ENCODE data around the gene SLC41A2.
"Not testable (repeated sequence)": the region's sequence is repeated elsewhere in the genome, so short reads cannot be mapped to it uniquely, and the experiment has no call there.

SLC41A2 gene

GRCh38 chr12:104958001-104958804, at the start of gene SLC41A2:
TSS of gene SLC41A2 (minus strand) at chr12:104958290. CDS start at chr12:104928527, 29,763 bp downstream.
- DNase-seq, result peak; percentile 74 to 84

GRCh38 chr12:105001476-105001875, 43.4 kb upstream of the SLC41A2 start:
- no peak for DNase-seq

GRCh38 chr12:104999347-104999685, 41.2 kb upstream of the SLC41A2 start:
- no peak for DNase-seq

- no peak for DNase-seq
Measured at GRCh38 chr12:104998423-104999346, 40.6 kb upstream of the SLC41A2 start.

- DNase-seq, result no peak
Measured at GRCh38 chr12:104997541-104997940, 39.5 kb upstream of the SLC41A2 start.

- DNase-seq, result no peak
Measured at GRCh38 chr12:104994336-104994735, 36.2 kb upstream of the SLC41A2 start.

- no peak for DNase-seq
Measured at GRCh38 chr12:104991565-104992128, 33.6 kb upstream of the SLC41A2 start.

DNA sequence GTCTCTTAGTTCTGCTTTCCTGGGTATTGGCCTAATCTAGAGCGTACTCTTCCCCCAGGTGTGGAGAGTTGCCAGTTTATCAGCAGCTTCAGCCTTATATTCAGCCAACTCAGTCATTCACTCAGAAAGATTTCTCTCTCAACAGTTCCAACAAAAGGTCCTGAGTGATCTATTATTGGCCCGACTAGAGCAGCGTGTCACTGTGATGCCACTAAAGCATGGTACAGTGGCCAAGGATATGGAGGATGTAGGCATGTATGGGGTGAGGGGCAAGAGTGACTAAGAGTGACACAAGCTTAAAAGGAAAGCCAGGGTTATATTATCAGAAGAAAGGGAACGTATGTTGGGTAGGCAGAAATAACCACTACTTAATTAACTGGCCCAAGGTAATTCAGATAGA, 32.9 kb upstream of the SLC41A2 start:
- no peak for DNase-seq

DNA sequence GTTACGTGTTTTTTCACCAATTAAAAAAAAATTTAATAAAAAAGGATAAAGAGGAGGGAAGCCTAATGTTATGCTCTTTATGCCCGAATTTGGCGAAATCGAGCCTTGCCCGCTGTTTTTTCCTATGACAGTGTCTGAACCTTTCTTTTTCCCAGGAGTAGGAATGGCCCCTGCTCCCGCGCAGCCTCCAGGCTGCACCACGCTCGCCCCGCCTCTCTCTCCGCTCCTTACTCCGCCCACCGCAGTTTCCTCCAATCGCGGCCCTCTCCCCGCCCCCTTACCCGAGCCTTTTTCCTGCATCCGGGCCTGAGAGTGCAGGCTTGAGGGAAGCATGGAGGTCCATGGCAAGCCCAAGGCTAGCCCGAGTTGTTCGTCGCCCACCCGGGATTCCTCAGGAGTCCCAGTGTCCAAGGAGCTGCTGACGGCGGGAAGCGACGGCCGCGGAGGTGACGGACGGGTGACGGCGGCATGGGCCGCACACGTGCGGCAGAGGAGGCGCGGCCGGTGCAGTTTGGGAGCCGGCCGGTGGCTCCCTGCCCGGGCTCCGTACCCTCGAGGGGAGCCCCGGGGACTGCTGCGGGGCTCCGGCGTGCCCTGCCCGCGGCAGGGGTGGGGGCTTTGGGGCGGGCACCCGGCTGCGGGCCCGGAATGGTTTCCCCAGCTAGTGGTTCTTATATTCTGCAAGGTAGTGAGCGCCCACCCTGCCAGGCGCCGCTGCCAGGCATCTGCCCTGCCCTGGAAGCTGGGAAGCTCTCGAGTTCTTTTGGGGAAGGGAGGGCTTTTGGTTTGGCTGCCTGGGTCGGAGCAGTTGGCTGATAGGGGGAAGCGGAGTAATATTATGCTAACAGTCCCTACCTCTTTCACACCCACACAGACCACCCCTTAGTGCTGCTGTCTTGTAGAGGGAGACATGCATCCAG, 28.2 kb upstream of the SLC41A2 start, which contains the start of gene NOPCHAP1:
NOPCHAP1 (plus strand) TSS at position 295 of the 920 bp plus-strand sequence; CDS start at position 332, 37 bp downstream.
- DNase-seq, result peak; percentile 92 to 94

- DNase-seq, result no peak
Measured at GRCh38 chr12:104985206-104985605, 27.1 kb upstream of the SLC41A2 start.

GRCh38 chr12:104977688-104978087, 19.6 kb upstream of the SLC41A2 start:
- DNase-seq, result not testable (repeated sequence)

DNA sequence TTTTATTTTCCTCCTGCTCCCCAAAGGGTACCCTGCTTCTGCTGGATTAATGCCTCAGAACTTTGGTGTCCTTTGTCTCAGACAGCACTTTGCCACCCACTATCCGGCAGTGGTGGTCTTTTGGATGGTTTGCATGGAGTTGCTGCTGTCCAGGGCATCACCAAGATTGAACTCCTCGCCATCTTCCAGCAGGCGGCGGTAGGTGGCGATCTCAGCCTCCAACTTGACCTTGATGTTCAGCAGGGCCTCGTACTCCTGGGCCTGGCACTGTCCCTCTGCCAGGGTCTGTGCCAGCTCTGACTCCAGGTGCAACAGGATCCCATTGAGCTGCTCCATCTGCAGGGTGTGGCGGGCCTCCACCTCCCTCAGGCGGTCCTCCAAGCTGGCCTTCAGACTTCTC, 18.6 kb upstream of the SLC41A2 start:
- DNase-seq, result peak in 1 of 2 experiments; percentile 13

DNA sequence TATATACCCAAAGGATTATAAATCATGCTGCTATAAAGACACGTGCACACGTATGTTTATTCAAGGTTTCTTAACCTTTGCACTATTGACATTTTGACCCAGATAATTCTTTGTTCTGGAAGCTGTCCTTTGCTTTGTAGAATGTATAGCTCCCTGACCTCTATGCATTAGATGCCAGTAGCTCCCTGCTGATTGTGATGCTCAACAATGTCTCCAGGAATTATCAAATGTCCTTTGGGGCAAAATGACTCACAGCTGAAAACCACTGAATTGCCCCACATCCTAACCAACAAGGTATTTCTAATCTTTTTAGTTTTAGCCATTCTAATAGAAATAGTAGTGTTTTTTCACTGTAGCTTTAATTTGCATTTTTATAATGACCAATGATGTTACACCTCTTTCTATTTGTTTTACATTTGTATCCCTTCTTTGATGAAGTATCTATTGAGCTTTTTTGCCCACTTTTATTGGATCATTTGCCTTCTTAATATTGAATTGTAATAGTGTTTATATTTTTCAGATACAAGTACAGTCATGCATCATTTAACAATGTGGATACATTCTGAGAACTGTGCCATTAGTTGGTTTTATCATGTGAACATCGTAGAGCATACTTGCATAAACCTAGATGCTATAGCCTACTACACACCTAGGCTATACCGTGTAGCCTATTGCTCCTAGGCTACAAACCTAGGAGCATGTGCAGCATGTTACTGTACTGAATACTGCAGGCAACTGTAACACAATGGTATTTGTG, 17.7 kb upstream of the SLC41A2 start:
- no peak for DNase-seq

- DNase-seq, result no peak
Measured at GRCh38 chr12:104974626-104975290, 16.7 kb upstream of the SLC41A2 start.

DNA sequence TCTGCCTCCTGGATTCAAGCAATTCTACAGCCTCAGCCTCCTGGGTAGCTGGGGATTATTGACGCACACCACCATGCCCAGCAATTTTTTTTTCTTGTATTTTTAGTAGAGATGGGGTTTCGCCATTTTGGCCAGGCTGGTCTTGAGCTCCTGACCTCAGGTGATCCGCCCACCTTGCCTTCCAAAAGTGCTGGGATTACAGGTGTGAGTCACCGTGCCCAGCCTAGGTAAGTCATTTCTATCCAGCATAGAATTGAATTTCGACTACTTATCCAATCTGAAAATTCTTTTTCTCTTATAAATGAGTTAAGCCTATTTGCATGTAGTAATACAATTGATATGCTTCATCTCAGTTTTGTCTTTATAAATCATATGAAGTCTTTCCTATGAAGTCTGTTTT, 15.2 kb upstream of the SLC41A2 start:
- DNase-seq, result no peak

DNA sequence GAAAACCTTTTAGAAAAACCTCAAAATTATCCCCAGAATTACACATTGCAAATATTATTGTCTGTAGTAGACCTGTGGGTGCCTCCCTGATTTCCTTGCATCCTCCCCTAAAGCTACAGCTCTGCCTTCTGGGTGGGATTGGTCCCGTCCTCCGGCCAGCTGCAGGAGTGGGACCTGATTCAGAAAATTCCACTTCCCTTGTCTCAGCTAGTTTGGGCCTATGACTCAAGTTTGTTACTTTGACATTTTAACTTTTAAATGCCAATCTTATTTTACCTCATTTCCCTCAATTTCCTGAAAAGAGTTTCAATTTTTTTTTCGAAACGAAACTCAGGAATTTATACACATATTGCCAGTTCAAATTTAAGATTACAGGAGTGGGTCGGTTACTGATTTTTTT, 13.2 kb upstream of the SLC41A2 start:
- no peak for DNase-seq

DNA sequence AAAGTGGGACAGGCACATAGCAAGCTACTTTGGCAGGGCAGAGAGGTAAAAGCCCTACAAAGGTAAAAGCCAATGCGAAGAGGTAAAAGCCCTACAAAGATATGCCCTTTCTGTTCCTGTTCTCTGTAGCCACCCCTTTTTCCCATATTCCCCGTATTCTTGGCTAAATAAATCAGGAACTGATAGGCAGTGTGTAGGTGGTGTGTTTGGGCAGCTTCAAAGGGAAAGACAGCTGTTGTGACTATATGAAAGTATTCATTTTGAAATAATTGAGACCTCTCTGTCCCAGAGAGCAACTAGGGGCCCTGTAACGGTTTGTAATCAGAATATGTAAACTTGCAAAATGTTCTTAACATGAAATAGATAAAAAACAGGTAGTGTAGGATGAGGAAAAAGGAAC, 11.3 kb upstream of the SLC41A2 start:
- DNase-seq, result no peak

DNA sequence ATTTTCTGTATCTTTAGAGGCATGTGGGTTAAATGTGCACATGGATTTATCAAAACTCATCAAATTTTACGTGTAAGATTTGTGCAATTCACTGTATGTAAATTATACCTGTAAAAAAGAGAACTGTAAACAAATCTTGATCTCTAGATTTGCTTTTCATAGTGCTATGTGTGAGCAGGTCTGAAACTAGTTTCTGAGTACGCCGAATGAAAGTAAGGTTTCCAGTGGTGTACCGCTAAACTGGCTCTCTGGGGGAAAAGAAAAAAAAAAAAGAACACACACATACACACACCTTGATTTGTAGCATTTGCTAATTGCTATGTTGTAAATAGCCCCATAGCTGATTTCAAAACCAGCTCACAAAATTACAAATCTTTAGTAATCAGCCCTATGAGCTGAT, 8.6 kb upstream of the SLC41A2 start:
- no peak for DNase-seq

- no peak for DNase-seq
Measured at GRCh38 chr12:104964856-104965205, 6.7 kb upstream of the SLC41A2 start.

- DNase-seq, result no peak
Measured at GRCh38 chr12:104964167-104964855, 6.2 kb upstream of the SLC41A2 start.
